GM18951 (cell line): ENCODE data around the gene PXDC1.

Experiments
- POLR2A ChIP-seq: IDR thresholded peaks from 4 replicates; pipeline ENCODE4 v1.6.1; 2011; ENCODE audit warnings: mild to moderate bottlenecking; ENCODE audit not compliant: insufficient read length, insufficient read depth; ENCODE audit errors: extremely low read depth
- in situ Hi-C: fragments of 300-500 bp; cut with MboI; formaldehyde crosslinking; loops from one replicate; pipeline ENCODE4 v1.12.0; 2022; ENCODE audit warnings: low sequenced_read_pairs, mixed read lengths, inconsistent platforms; ENCODE audit not compliant: unreplicated experiment

Gene PXDC1

DNA sequence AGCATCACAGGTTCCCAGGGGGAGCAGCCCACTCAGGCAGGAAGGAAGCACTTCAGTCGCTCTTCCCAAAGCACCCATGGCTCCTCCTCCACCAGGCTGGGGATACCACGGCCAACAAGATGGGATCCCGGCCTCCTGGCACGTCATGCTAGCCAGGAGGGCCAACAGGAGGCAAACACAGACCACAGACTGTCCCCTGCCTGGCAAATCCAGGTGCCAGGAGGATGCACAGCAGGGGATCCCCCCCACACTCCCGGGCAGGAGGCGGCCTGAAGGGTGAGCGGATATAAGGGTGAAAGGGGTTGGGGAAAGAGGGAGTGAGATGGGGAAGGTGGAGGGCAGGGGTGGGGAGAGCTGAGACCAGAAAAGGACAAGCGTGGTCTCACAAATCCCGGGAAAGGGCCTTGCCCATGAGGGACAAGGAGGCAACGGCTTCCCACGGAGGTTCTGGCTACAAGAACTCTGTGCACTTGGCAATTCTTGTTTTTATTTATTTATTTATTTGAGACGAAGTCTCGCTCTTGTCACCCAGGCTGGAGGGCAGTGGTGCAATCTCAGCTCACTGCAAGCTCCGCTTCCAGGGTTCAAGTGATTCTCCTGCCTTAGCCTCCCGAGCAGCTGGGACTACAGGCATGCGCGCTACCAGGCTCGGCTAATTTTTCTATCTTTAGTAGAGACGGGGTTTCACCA, 7.2 kb downstream of the PXDC1 start:
- in situ Hi-C loops = loop anchor here (10.0 to 25.0 kb wide), 2 partner anchors 230 to 418 kb away; no protein-coding TSS in a partner anchor

DNA sequence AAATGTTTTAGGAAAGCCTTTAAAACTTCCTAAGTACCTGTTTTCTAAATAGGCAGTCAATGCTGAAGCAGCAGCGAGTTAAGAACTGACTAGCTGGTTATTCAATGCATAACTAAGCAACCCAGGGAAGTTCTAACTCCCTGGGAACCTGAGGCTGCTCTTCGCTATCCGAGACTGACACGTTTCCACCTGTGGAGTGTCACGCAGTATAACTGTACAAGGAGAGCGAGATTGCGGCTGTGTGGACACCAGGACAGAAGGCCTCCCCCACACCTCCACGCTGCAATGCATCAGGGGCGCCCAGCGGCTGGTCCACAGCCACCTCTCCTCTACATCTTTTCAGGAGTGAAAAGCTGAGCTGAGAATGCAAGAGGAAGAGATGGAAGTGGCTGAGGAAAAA, 8.0 kb downstream of the PXDC1 start:
- in situ Hi-C loops = loop anchor here (10.0 to 25.0 kb wide), 2 partner anchors 231 to 419 kb away; no protein-coding TSS in a partner anchor
- TF ChIP-seq POLR2A = no peak

More for the DNA sequence above, 7.2 kb downstream of the PXDC1 start:
- TF ChIP-seq POLR2A = no peak

DNA sequence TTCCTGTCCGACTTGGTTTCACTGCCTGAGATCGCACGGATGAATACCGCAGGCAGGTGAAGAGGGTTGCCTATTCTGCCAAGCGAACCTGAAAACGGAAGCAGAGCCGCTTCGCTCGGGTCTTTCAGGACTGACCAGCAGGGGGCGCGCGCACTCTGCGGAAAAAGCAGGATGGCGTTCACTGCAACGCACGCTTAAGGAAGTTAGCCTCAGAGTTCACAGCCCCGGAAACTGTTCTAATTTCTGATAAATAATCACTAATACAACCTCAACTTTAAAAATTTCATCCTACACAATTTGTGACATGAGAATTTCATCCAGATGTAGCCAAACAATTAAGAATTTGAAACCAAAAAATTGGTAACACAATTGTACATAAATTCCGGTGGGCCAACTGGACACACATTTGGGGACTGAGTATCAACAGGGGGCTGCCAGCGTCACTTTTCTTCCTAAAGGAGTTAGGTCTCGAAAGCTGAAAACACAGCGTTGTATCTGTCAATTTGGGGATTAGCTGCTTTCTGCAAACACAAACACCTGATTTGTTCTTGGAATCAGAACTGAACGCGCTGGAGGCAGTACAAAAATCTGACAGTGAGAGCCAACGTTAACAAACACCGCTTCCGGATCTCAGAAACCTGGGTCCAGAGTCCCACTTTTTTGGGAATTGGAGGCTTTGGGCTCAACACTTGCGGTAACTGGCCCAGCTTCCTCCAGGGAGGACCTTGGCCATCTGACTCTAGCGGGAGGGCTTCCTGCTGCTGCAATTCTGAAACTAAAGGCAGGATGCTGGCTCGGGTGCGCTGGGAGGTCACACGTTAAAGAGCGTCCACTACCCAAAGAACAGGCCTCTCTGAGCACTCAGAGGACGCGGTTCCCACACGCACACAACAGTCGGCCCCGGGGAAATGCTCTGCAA, 8.8 kb downstream of the PXDC1 start:
- no peak for TF ChIP-seq POLR2A
- in situ Hi-C loops = loop anchor here (10.0 to 25.0 kb wide), 2 partner anchors 232 to 420 kb away; no protein-coding TSS in a partner anchor

DNA sequence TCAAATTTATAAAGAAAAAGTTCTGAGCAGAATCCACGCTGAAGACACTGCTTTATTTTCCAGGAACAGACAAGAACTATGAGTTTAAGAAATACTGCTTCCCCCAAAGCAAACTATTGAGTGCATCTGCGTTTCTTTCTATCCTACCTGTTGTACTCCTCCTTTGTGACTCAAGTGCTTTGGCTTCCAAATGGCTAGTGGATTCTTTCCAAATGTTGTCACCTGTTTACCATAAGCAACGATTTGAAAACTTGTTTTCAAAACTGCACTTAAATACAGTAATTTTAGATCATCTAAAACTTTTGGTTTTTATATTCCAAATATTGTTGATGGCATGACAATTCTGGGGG, 9.5 kb downstream of the PXDC1 start:
- in situ Hi-C loops = loop anchor here (10.0 to 25.0 kb wide), 2 partner anchors 233 to 420 kb away; no protein-coding TSS in a partner anchor
- TF ChIP-seq POLR2A = no peak

DNA sequence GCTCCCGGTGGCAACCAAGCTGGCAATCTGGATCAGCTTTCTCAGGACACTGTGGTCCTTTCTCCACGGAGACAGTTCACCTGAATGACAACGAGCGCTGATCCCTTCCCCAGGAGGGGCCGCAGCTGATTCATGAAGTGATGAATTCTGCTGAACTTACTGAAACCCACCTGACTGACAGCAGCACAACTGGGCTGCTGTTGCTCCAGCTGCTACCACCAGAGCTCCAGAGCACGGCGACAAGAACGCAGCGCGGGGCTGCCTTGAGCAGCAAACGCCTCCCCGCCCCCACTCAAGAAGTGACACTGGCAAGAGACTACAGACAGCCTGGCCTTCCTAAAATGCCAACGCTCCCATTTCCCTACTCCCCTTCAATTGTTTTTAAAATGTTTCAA, 10.0 kb downstream of the PXDC1 start:
- in situ Hi-C loops = loop anchor here (10.0 to 25.0 kb wide), 2 partner anchors 233 to 421 kb away; no protein-coding TSS in a partner anchor
- no peak for TF ChIP-seq POLR2A

DNA sequence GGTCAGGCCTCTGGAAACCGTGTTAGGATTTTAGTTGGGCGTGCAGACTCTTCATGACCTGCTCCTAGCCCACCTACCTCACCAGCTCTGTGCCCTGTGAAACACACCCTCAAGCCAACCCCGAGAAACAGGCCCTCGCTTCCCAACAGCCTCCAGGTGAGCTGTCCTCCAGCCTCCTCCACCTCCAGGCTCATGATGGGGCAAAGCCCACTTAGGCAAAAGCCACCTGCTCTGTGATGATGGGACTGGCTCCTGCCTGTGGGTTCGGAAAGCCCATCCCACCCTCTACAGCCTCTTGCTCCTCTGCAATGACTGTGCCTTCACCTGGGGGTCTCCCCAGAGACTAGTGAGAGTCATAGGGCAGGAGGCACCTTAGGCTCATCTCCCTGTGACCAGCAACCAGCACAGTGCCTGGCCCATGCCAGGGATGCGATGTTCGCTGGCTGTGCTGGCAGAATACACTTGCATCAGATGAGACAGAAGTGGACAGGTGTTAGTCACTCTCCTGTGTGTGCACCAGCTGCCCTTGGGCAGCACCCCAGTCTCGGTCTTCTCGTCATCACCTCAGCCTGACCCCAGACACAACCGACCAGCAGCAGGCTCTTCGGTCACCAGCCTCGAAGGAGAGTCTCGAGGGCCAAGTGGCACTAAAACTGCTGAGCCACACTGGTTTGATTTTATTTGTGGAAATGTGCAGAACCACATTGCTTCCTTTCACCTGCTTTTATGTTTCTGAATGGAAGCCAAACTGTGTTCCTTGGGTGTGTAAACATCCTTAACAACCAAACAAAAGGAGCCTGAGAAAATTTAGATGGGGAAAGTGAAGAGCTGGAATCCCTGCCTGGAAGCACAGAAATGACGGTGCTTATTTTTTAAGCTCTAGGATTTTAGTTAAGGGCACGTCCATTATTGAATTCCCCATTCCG, 10.7 kb downstream of the PXDC1 start:
- in situ Hi-C loops = loop anchor here (10.0 to 25.0 kb wide), 2 partner anchors 234 to 421 kb away; no protein-coding TSS in a partner anchor
- no peak for TF ChIP-seq POLR2A

DNA sequence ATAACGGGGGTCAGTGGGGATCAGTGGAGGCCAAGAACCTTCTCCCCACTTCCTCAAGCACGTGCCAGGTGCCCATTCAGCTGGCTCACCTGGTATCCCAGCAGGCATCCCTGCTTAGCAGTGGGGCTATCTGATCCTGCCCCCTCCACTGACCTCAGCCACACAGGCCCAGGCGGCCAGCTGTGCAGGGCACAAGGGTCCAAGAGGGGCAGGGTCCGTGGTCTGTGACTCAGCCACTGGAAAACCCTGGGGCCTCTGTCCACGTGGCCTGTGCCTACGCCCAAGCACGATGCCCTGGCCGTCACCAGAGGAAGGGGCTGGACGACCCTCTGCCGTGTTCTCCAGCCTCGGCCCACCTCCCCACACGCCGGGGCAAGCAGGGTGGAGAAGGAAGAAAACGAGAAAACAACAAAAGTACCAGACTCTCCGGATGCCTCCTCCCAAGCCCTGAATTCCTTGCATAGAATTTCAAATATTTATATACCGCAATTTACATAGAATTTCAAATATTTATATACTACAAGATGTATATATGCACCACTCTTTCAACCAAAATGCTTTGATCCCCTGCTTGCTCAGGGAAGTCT, 12.1 kb downstream of the PXDC1 start:
- in situ Hi-C loops = loop anchor here (25.0 kb wide), 1 partner anchor 423 kb away; no protein-coding TSS in a partner anchor
- TF ChIP-seq POLR2A = no peak

DNA sequence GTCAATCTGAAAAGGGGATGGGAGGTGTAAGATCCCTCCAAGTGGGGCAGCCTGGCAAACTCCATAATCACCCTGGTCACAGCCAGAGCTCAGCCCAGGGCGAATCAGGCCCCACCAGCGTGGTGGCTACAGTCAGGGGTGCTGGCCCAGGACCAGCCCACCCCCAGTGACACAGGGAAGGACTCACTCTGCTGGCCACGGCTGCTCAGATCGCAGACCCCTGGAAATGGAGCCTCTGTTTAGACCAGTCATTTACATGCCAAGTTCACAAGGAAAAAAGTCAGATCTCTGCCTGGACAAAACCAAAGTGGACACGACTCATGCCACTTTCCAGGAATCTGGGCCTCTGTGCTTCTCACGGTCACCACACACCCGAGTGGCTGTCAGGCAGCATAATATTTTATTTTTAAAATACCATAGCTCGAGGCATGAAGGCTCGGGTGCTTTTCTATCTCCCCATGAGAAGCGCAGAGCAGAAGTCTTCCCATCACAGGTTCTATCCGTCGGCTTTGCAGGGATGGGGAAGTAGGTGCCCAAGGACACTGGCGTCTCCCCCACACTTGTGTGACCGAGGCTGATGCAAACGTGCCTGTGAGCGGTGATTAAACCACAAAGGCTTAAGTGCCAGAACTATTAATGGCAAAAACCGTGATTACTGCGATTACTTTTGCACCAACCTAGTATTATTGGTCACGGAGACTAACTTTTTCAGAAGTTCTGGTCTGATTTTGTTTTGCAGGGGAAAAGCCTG, 13.0 kb downstream of the PXDC1 start:
- no peak for TF ChIP-seq POLR2A
- in situ Hi-C loops = loop anchor here (25.0 kb wide), 1 partner anchor 424 kb away; no protein-coding TSS in a partner anchor

DNA sequence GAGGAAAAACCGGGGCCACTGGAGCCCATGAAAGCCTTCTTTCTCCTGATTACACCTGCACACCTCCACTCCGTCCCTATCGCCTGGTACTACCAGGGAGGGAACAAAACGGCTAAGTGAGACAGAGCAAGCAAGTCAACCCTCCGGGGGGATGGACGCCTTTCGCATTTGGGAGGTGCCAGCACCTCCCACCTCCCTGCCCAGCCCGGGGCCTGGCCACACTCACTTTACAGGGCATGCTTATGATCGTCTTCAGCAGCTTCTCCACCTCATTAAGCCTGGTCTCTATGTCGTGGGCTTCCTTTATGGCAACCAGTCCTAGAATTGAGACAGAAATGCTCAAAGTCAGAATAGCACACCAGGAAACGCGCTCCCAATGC, 13.7 kb downstream of the PXDC1 start:
- TF ChIP-seq POLR2A = no peak
- in situ Hi-C loops = loop anchor here (25.0 kb wide), 1 partner anchor 424 kb away; no protein-coding TSS in a partner anchor

DNA sequence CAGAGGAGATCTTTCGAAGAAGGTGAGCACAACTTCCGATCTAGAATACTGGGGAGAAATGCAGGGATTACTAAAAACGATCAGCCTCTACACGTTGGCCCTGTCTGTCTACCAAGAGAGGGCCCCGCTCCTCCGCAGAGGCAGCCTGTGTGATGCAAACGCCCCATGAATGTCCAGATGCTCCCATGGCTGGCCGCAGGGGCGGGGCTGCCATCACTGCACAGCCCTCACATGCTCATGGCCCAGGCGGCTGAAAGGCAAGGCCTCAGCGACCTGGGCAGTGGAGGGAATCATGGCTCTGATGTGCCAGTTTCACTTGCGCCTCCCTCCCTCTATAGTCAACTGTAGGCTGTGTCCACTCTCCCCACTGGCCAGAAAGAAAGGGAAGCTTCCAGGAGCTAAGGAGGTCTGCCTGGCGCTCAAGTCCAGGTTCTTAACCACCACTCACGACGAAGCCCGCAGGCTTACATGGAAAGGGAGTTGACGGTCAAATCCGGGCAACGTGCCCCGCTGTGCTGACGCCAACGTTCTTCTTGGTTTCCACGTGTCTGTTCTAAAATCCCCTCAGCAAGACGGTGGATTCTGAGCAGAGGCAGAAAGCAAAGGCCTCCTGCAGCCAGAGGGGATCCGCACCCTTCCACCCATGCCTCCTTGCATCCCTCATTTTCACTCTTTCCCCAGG, 14.2 kb downstream of the PXDC1 start:
- TF ChIP-seq POLR2A = no peak
- in situ Hi-C loops = loop anchor here (25.0 kb wide), 1 partner anchor 425 kb away; no protein-coding TSS in a partner anchor
